Measurements from ENCODE around the gene SF3A1. TPM values are rescaled to one million over a fixed set of nuclear protein-coding genes. Genes with fewer than 3 reads are reported as not detected.

The SF3A1 gene
- total and polyA plus RNA-seq, 2 of the 8 experiments (the other 6 are each of a cell fraction or from before 2014, with no cell fraction given), result 27.8 to 285 TPM

GRCh38 chr22:30308518-30309230 lies 48.0 kb downstream of the SF3A1 start (continued):
- no peak for TF ChIP-seq CHD1 (IDR thresholded peaks at IDR 0.05; ENCODE audit: low read depth, low read length)
- TF ChIP-seq MAX (IDR thresholded peaks at IDR 0.05), result no peak
- TF ChIP-seq SAP30 (IDR thresholded peaks at IDR 0.05; ENCODE audit: insufficient read depth, insufficient replicate concordance, low read length), result no peak
- no peak for TF ChIP-seq RBBP5 (IDR thresholded peaks at IDR 0.05; ENCODE audit: borderline replicate concordance, low read depth, low read length)
- TF ChIP-seq TCF12 (IDR thresholded peaks at IDR 0.05; ENCODE audit: low read depth, low read length), result no peak
- TF ChIP-seq CTCF (IDR thresholded peaks at IDR 0.05; ENCODE audit: control extremely low read depth in 1 of 3, insufficient read depth in 1 of 3, low read depth in 1 of 3, low read length in 3 of 3), result no peak
